GM23248 (cell line): ENCODE measurements around the gene HSPG2.

Experiments used
- EZH2 ChIP-seq: fragments of 200-600 bp; sonication (generic); IDR thresholded peaks from 2 replicates; pipeline ENCODE4 v1.6.1; 2018; ENCODE audit warnings: antibody characterized with exemption, mild to moderate bottlenecking; ENCODE audit not compliant: insufficient read depth, poor library complexity, severe bottlenecking
- EZH2phosphoT487 ChIP-seq: fragments of 200-600 bp; sonication (generic); IDR thresholded peaks from 2 replicates; pipeline ENCODE4 v1.6.1; 2018; ENCODE audit warnings: antibody characterized with exemption, moderate library complexity, mild to moderate bottlenecking, low read depth; ENCODE audit not compliant: insufficient read depth

GRCh38 chr1:21912038-21912758 lies 24.9 kb downstream of the HSPG2 start:
- no peak for TF ChIP-seq EZH2phosphoT487
- TF ChIP-seq EZH2 = no peak
